HepG2 (cell line): Measurements from ENCODE around the gene DLX6. TPM values are rescaled to one million over a fixed set of nuclear protein-coding genes. Genes with fewer than 3 reads are reported as not detected.

Experiments used
- ATAC-seq: fragments of 200-7000 bp; cut with Tn5 transposase; 3 replicates; pipeline ENCODE4 v1.9.1; 2020; ENCODE audit warnings: mild to moderate bottlenecking, moderate library complexity
- BruUV-seq: library from RNA; stranded (reverse); fragments of 400-500 nt; replicated peaks from 2 replicates; lab custom pipeline; 2021; lab: Mats Ljungman, UMichigan
- CTCF ChIA-PET: fragments of 300-600 bp; formaldehyde crosslinking; extraction: SDS; loops from one replicate; lab custom pipeline; 2021; ENCODE audit warnings: low total read pairs, inconsistent platforms, low intra/inter-chr PET ratio; lab: Yijun Ruan, JAX
- POLR2A ChIA-PET: fragments of 350-600 bp; sonication (Branson Sonifier 250); formaldehyde crosslinking; loops from one replicate; lab custom pipeline; 2020; ENCODE audit warnings: antibody characterized with exemption, inconsistent platforms; lab: Yijun Ruan, JAX
- DNase-seq: peaks from one replicate; pipeline ENCODE4 v3.0.0-alpha.2; 2015; ENCODE audit warnings: low spot score
- FAIRE-seq: peaks from 3 replicates; lab custom pipeline; 2011; peaks lifted over from hg19 to GRCh38; lab: Jason Lieb, UNC
- H2AFZ ChIP-seq: one replicate; pipeline ENCODE4 v1.6.1; 2011; ENCODE audit warnings: low read length, inconsistent platforms
- H3K27ac ChIP-seq: fragments of 300-600 bp; 3 replicates; pipeline ENCODE4 v1.8.0; 2011; ENCODE audit warnings: mixed run types, mild to moderate bottlenecking, mixed read lengths, low read length, inconsistent platforms; ENCODE audit not compliant: insufficient read depth; ENCODE audit errors: extremely low read length
- H3K27me3 ChIP-seq, 2 experiments: fragments of 200-600 bp in 1 of 2; 2 replicates in 1 of 2; 3 replicates in 1 of 2; pipeline versions ENCODE4 v1.6.0 to v1.8.0; 2011; ENCODE audit warnings: low read length in 2 of 2, mild to moderate bottlenecking in 2 of 2, moderate library complexity in 2 of 2, inconsistent platforms in 1 of 2; ENCODE audit not compliant: insufficient read depth in 2 of 2, control insufficient read depth in 1 of 2
- H3K36me3 ChIP-seq, 2 experiments: fragments of 200-600 bp in 1 of 2; replicated peaks in 1 of 2; 2 replicates in 1 of 2; 3 replicates in 1 of 2; pipeline versions ENCODE4 v1.5.1 to v1.8.0; 2011; ENCODE audit warnings: low read length in 2 of 2, inconsistent platforms in 1 of 2; ENCODE audit not compliant: insufficient read depth in 2 of 2, control insufficient read depth in 1 of 2
- H3K4me1 ChIP-seq: 2 replicates; pipeline ENCODE4 v1.5.1; 2012; ENCODE audit warnings: low read length, inconsistent platforms; ENCODE audit not compliant: insufficient read depth
- H3K4me2 ChIP-seq: 2 replicates; pipeline ENCODE4 v1.6.0; 2011; ENCODE audit warnings: low read depth, low read length, inconsistent platforms
- H3K4me3 ChIP-seq, 3 experiments: fragments of 200-600 bp in 1 of 3; sonication (generic), shearing (Covaris generic) in 1 of 3; replicated peaks in 1 of 3; 2 replicates each; pipeline ENCODE4 v1.5.1; 2011 to 2016; ENCODE audit warnings: low read length in 3 of 3, inconsistent platforms in 2 of 3, low read depth in 2 of 3, mild to moderate bottlenecking in 2 of 3, control low read depth in 1 of 3, mixed read lengths in 1 of 3; ENCODE audit not compliant: insufficient read depth in 1 of 3
- H3K79me2 ChIP-seq: one replicate; pipeline ENCODE4 v1.6.1; 2011; ENCODE audit warnings: low read length, inconsistent platforms; ENCODE audit not compliant: insufficient read depth
- H3K9ac ChIP-seq: 2 replicates; pipeline ENCODE4 v1.6.0; 2011; ENCODE audit warnings: mild to moderate bottlenecking, low read depth, low read length, inconsistent platforms; ENCODE audit not compliant: insufficient read depth
- H3K9me3 ChIP-seq: 2 replicates; pipeline ENCODE4 v1.5.1; 2012; ENCODE audit warnings: mild to moderate bottlenecking, low read length
- H4K20me1 ChIP-seq: 2 replicates; pipeline ENCODE4 v1.6.0; 2011; ENCODE audit warnings: inconsistent platforms, mild to moderate bottlenecking, low read length, moderate library complexity; ENCODE audit not compliant: insufficient read depth
- KAT7 ChIP-seq: IDR thresholded peaks from 2 replicates; pipeline ENCODE4 v1.6.1; 2018; ENCODE audit warnings: borderline replicate concordance, missing compliant biosample characterization
- MTF2 ChIP-seq: sonication (generic); formaldehyde crosslinking; IDR thresholded peaks from 2 replicates; pipeline ENCODE4 v1.5.0; 2020; ENCODE audit warnings: missing genetic modification reagents, borderline replicate concordance
- PAXIP1 ChIP-seq: sonication (generic); formaldehyde crosslinking; conservative IDR thresholded peaks from 2 replicates; pipeline ENCODE4 v1.4.0; 2020; ENCODE audit warnings: mild to moderate bottlenecking, missing genetic modification reagents, moderate library complexity
- PHF21A ChIP-seq: sonication (generic); formaldehyde crosslinking; IDR thresholded peaks from 2 replicates; pipeline ENCODE4 v1.5.0; 2020; ENCODE audit warnings: mild to moderate bottlenecking, missing genetic modification reagents
- PRMT3 ChIP-seq: sonication (generic); formaldehyde crosslinking; IDR thresholded peaks from 2 replicates; pipeline ENCODE4 v1.8.1; 2022; ENCODE audit warnings: low read depth, mild to moderate bottlenecking, moderate library complexity, missing genetic modification reagents, borderline replicate concordance
- REST ChIP-seq, 2 experiments: IDR thresholded peaks; 2 replicates each; pipeline ENCODE4 v1.6.1; 2011 to 2012; ENCODE audit warnings: low read length in 2 of 2, borderline replicate concordance in 1 of 2, low read depth in 1 of 2, mild to moderate bottlenecking in 1 of 2, moderate library complexity in 1 of 2
- TERF1 ChIP-seq: sonication (generic); formaldehyde crosslinking; IDR thresholded peaks from 2 replicates; pipeline ENCODE4 v1.8.0; 2022; ENCODE audit warnings: mild to moderate bottlenecking, missing genetic modification reagents, moderate library complexity
- WGBS: methylation state at CpG from one replicate; pipeline ENCODE4 v1.1.6; 2017; ENCODE audit warnings: low lambda C conversion rate; 5-methylcytosine and 5-hydroxymethylcytosine counted together
- in situ Hi-C: cut with HindIII; loops from 2 replicates; pipeline ENCODE4 v1.10.0; 2017; ENCODE audit warnings: low pct_unique_long_range_greater_than_20kb; ENCODE audit not compliant: extremely low pct_ligation_motif_present
- intact Hi-C: fragments of 100-400 bp; cut with micrococcal nuclease; formaldehyde crosslinking; loops from one replicate; pipeline ENCODE4 v1.10.0; 2022; ENCODE audit not compliant: unreplicated experiment
- polyA plus RNA-seq, 8 experiments: library from polyadenylated mRNA; depleted of rRNA in 3 of 8; stranded (reverse) in 7 of 8; unstranded in 1 of 8; fragments of >200 nt; fragmentation: Illumina TruSeq in 4 of 8; extraction: Trizol in 4 of 8; gene quantifications; 2 replicates each; pipeline versions ENCODE4 v1.2.1 to v1.2.3, GENCODE V29; 2011 to 2016; ENCODE audit warnings: low read depth in 4 of 8, missing spikeins in 1 of 8, mixed read lengths in 1 of 8; ENCODE audit not compliant: insufficient read depth in 1 of 8
- total RNA-seq, 5 experiments: library from RNA; depleted of rRNA; stranded (reverse); fragments of >200 nt; fragmentation: Illumina TruSeq; extraction: Trizol; gene quantifications; 2 replicates each; pipeline ENCODE4 v1.2.3, GENCODE V29; 2016; ENCODE audit warnings: low read depth in 1 of 5

DLX6 gene
- total and polyA plus RNA-seq, 2 of the 13 experiments (the other 11 are each of a cell fraction or from before 2014, with no cell fraction given): 3.5 to 5.5 TPM

GRCh38 chr7:96973986-96974385 lies 31.4 kb upstream of the DLX6 start:
- Histone ChIP-seq H4K20me1 (no peaks in the 10 kb centered on the region), H3K27ac (no peak overlapping the region), H3K27me3 (no peaks in the 10 kb centered on the region), H2AFZ (no peak overlapping the region)
- in situ Hi-C loops (no loop called here), intact Hi-C loops (no loop called here)
- no peak for ATAC-seq
- TF ChIP-seq PHF21A (CRISPR knock-in tag) (no peak), KAT7 (CRISPR knock-in tag) (no peak), TERF1 (CRISPR knock-in tag) (no peak), REST (IDR thresholded peaks at IDR 0.05; ENCODE audit: borderline replicate concordance in 1 of 2, low read depth in 1 of 2, low read length in 2 of 2) (no peak), MTF2 (CRISPR knock-in tag) (no peak), PAXIP1 (CRISPR knock-in tag) (no peak), PRMT3 (no peak)
- TF ChIP-seq, all 625 proteins: peak for 0
- no peak overlapping the region for H3K4me3 ChIP-seq
- no peak overlapping the region for H3K4me2 ChIP-seq
- H3K9me3 ChIP-seq: no peaks in the 10 kb centered on the region
- H3K9ac ChIP-seq: no peak overlapping the region
- no TSS peak for BruUV-seq
- ChIA-PET CTCF (no interaction called here), POLR2A (no interaction called here)
- DNase-seq (no peak), FAIRE-seq (no peak)
- no peaks in the 10 kb centered on the region for H3K79me2 ChIP-seq
- peaks cover 42% of the 10 kb centered on the region for H3K4me1 ChIP-seq
- H3K36me3 ChIP-seq: peaks cover 0 to 4% of the 10 kb centered on the region in 2 experiments; a peak in 2 of 5 replicates
- WGBS: 92% methylated on average over 2 of the region's 2 CpGs
